Stimulated activated CD4-positive, alpha-beta T cell treated with anti-CD3 and anti-CD28 coated beads, Interleukin-2, amount 100 ng/mL, for 48 hours (primary cell): ENCODE data around the gene CKAP2L.
A peak's percentile ranks its signal among the peaks of the same experiment; 100 is the strongest.

Source experiments
- DNase-seq, 2 donors: peaks; one replicate each; pipeline ENCODE4 v3.0.0-alpha.2; 2020

The CKAP2L gene

GRCh38 chr2:112758711-112759110 is 5.7 kb downstream of the CKAP2L start:
- DNase-seq, result no peak

GRCh38 chr2:112757265-112757664 is 7.1 kb downstream of the CKAP2L start:
- no peak for DNase-seq

GRCh38 chr2:112756207-112756606 is 8.2 kb downstream of the CKAP2L start:
- no peak for DNase-seq

- no peak for DNase-seq
Observed at GRCh38 chr2:112755444-112755843, 9.0 kb downstream of the CKAP2L start.

GRCh38 chr2:112754564-112754963 is 9.8 kb downstream of the CKAP2L start:
- DNase-seq, result no peak

GRCh38 chr2:112752667-112753066 is 11.7 kb downstream of the CKAP2L start:
- DNase-seq, result no peak

- DNase-seq, result no peak
Observed at GRCh38 chr2:112751451-112752197, 12.8 kb downstream of the CKAP2L start.

GRCh38 chr2:112750560-112750843 is 13.9 kb downstream of the CKAP2L start:
- DNase-seq, result no peak

GRCh38 chr2:112749755-112750559 is 14.5 kb downstream of the CKAP2L start:
- peak; percentile 78 to 86 for DNase-seq

- no peak for DNase-seq
Observed at GRCh38 chr2:112740527-112740926, 23.9 kb downstream of the CKAP2L start.

GRCh38 chr2:112737542-112738232 is 26.7 kb downstream of the CKAP2L start:
- no peak for DNase-seq

- DNase-seq, result no peak
Observed at GRCh38 chr2:112733871-112734270, 30.5 kb downstream of the CKAP2L start.

GRCh38 chr2:112733456-112733855 is 31.0 kb downstream of the CKAP2L start:
- no peak for DNase-seq

GRCh38 chr2:112731479-112731878 is 32.9 kb downstream of the CKAP2L start:
- no peak for DNase-seq

- no peak for DNase-seq
Observed at GRCh38 chr2:112730791-112731190, 33.6 kb downstream of the CKAP2L start.

- DNase-seq, result no peak
Observed at GRCh38 chr2:112730216-112730615, 34.2 kb downstream of the CKAP2L start.

- no peak for DNase-seq
Observed at GRCh38 chr2:112728378-112729175, 35.8 kb downstream of the CKAP2L start.

GRCh38 chr2:112728029-112728362 is 36.4 kb downstream of the CKAP2L start:
- DNase-seq, result no peak

- no peak for DNase-seq
Observed at GRCh38 chr2:112727276-112728028, 37.0 kb downstream of the CKAP2L start.

- peak; percentile 89 for DNase-seq
Observed at GRCh38 chr2:112726487-112727190, 37.8 kb downstream of the CKAP2L start.

GRCh38 chr2:112725545-112726457 is 38.6 kb downstream of the CKAP2L start:
- DNase-seq, result no peak
